Liver (tissue), 9 donors: Measurements from ENCODE around the gene KLHL40. TPM values are rescaled to one million over a fixed set of nuclear protein-coding genes. Genes with fewer than 3 reads are reported as not detected.

ENCODE experiments used
- DNase-seq: peaks from one replicate; pipeline ENCODE4 v3.0.0-alpha.2; 2017; ENCODE audit warnings: low spot score
- H3K27ac ChIP-seq, 2 donors: one replicate each; pipeline ENCODE4 v1.7.0; 2013; ENCODE audit warnings: inconsistent platforms in 2 of 2, low read length in 2 of 2, control low read depth in 1 of 2, low read depth in 1 of 2, mild to moderate bottlenecking in 1 of 2
- H3K27me3 ChIP-seq, 4 donors: one replicate each; pipeline versions ENCODE4 v1.6.1 to v1.7.0; 2013; ENCODE audit warnings: low read length in 3 of 4, inconsistent platforms in 1 of 4, mild to moderate bottlenecking in 1 of 4, moderate library complexity in 1 of 4; ENCODE audit not compliant: control insufficient read depth in 4 of 4, insufficient read depth in 4 of 4
- H3K36me3 ChIP-seq, 4 donors: one replicate each; pipeline versions ENCODE4 v1.6.1 to v1.7.0; 2013; ENCODE audit warnings: low read length in 3 of 4, mild to moderate bottlenecking in 3 of 4, low read depth in 1 of 4, moderate library complexity in 1 of 4; ENCODE audit not compliant: control insufficient read depth in 4 of 4, insufficient read depth in 3 of 4
- H3K4me1 ChIP-seq, 4 donors: one replicate each; pipeline versions ENCODE4 v1.6.1 to v1.7.0; 2013; ENCODE audit warnings: low read length in 3 of 4, mild to moderate bottlenecking in 3 of 4, moderate library complexity in 1 of 4; ENCODE audit not compliant: control insufficient read depth in 4 of 4, insufficient read depth in 4 of 4
- H3K4me3 ChIP-seq, 3 donors: one replicate each; pipeline versions ENCODE4 v1.6.1 to v1.7.0; 2013; ENCODE audit warnings: low read length in 3 of 3, control low read depth in 1 of 3, low read depth in 1 of 3, mild to moderate bottlenecking in 1 of 3
- H3K9ac ChIP-seq, 2 donors: one replicate each; pipeline ENCODE4 v1.7.0; 2013; ENCODE audit warnings: low read length in 2 of 2, mild to moderate bottlenecking in 2 of 2, moderate library complexity in 2 of 2, control low read depth in 1 of 2, low read depth in 1 of 2
- H3K9me3 ChIP-seq, 4 donors: one replicate each; pipeline versions ENCODE4 v1.6.1 to v1.7.0; 2013; ENCODE audit warnings: low read length in 3 of 4; ENCODE audit not compliant: control insufficient read depth in 4 of 4
- ATF3 ChIP-seq: IDR thresholded peaks from 2 replicates; pipeline ENCODE4 v1.6.1; 2016; ENCODE audit warnings: antibody characterized with exemption
- CTCF ChIP-seq: fragments of 150-350 bp; IDR thresholded peaks from 2 replicates; pipeline ENCODE4 v1.5.1; 2017; ENCODE audit warnings: improper control_type of control experiment, low read depth, low read length; ENCODE audit not compliant: missing input control
- EGR1 ChIP-seq, 2 donors: IDR thresholded peaks; 2 replicates each; pipeline ENCODE4 v1.6.1; 2016 to 2018; ENCODE audit warnings: antibody characterized with exemption in 2 of 2, low read depth in 2 of 2
- FOXA1 ChIP-seq: IDR thresholded peaks from 2 replicates; pipeline ENCODE4 v1.6.1; 2016; ENCODE audit warnings: antibody characterized with exemption
- FOXA2 ChIP-seq: IDR thresholded peaks from 2 replicates; pipeline ENCODE4 v1.6.1; 2016; ENCODE audit warnings: antibody characterized with exemption
- GABPA ChIP-seq, 2 donors: IDR thresholded peaks in 1 of 2; conservative IDR thresholded peaks in 1 of 2; 2 replicates each; pipeline ENCODE4 v1.6.1; 2016; ENCODE audit warnings: antibody characterized with exemption in 2 of 2, mild to moderate bottlenecking in 1 of 2, moderate library complexity in 1 of 2
- HNF4A ChIP-seq, 2 donors: conservative IDR thresholded peaks; 2 replicates each; pipeline ENCODE4 v1.6.1; 2016; ENCODE audit warnings: antibody characterized with exemption in 2 of 2, mild to moderate bottlenecking in 2 of 2
- HNF4G ChIP-seq: IDR thresholded peaks from 2 replicates; pipeline ENCODE4 v1.6.1; 2016; ENCODE audit warnings: antibody characterized with exemption
- JUND ChIP-seq, 2 donors: IDR thresholded peaks; 2 replicates each; pipeline ENCODE4 v1.6.1; 2016; ENCODE audit warnings: antibody characterized with exemption in 2 of 2
- MAX ChIP-seq: IDR thresholded peaks from 2 replicates; pipeline ENCODE4 v1.6.1; 2016; ENCODE audit warnings: antibody characterized with exemption
- NR2F2 ChIP-seq: IDR thresholded peaks from 2 replicates; pipeline ENCODE4 v1.6.1; 2016; ENCODE audit warnings: antibody characterized with exemption
- RAD21 ChIP-seq, 2 donors: IDR thresholded peaks; 2 replicates each; pipeline ENCODE4 v1.6.1; 2016; ENCODE audit warnings: antibody characterized with exemption in 2 of 2, mild to moderate bottlenecking in 2 of 2
- REST ChIP-seq: IDR thresholded peaks from 2 replicates; pipeline ENCODE4 v1.6.1; 2016; ENCODE audit warnings: antibody characterized with exemption, mild to moderate bottlenecking
- RXRA ChIP-seq, 2 donors: IDR thresholded peaks; 2 replicates each; pipeline ENCODE4 v1.6.1; 2017 to 2018; ENCODE audit warnings: antibody characterized with exemption in 2 of 2, mild to moderate bottlenecking in 1 of 2
- SP1 ChIP-seq: IDR thresholded peaks from 2 replicates; pipeline ENCODE4 v1.6.1; 2018; ENCODE audit warnings: antibody characterized with exemption, mild to moderate bottlenecking
- TAF1 ChIP-seq: conservative IDR thresholded peaks from 2 replicates; pipeline ENCODE4 v1.6.1; 2016; ENCODE audit warnings: antibody characterized with exemption, mild to moderate bottlenecking
- YY1 ChIP-seq: IDR thresholded peaks from 2 replicates; pipeline ENCODE4 v1.6.1; 2016; ENCODE audit warnings: antibody characterized with exemption, mild to moderate bottlenecking
- ZBTB33 ChIP-seq: IDR thresholded peaks from 2 replicates; pipeline ENCODE4 v1.6.1; 2016; ENCODE audit warnings: antibody characterized with exemption
- WGBS: extraction: QIAGEN DNeasy Blood & Tissue Kit; methylation state at CpG from one replicate; pipeline ENCODE4 v1.1.7; 2013; 5-methylcytosine and 5-hydroxymethylcytosine counted together
- polyA plus RNA-seq, 2 donors: library from polyadenylated mRNA; stranded (reverse) in 1 of 2; unstranded in 1 of 2; fragments of 200-250 nt in 1 of 2; fragments of >200 nt in 1 of 2; fragmentation: Nextera tagmentation in 1 of 2; extraction: Ambion mirVana in 1 of 2; gene quantifications; one replicate each; pipeline versions ENCODE4 v1.2.1 to v1.2.3, GENCODE V29; 2013 to 2015
- total RNA-seq, 2 donors: library from RNA; depleted of rRNA; stranded (reverse); fragments of >200 nt; gene quantifications; one replicate each; pipeline ENCODE4 v1.2.3, GENCODE V29; 2014
- donor health status: healthy.
- donor health status: healthy.
- donor health status: healthy.
- donor health status: healthy.
- donor health status: healthy.

KLHL40 gene
- total and polyA plus RNA-seq, 4 donors: not detected

GRCh38 chr3:42688016-42688415 is 2.7 kb downstream of the KLHL40 start:
- Histone ChIP-seq H3K9ac (no peak overlapping the region), H3K4me3 (no peak overlapping the region), H3K27ac (no peak overlapping the region), H3K4me1 (peaks cover 0 to 2% (median under 1%) of the 10 kb centered on the region in 4 donors), H3K27me3 (no peaks in the 10 kb centered on the region), H3K36me3 (no peaks in the 10 kb centered on the region), H3K9me3 (no peaks in the 10 kb centered on the region)
- DNase-seq: no peak
- 91% methylated on average over 15 of the region's 15 CpGs for WGBS
- TF ChIP-seq GABPA (IDR thresholded peaks at IDR 0.05 in 1 of 2, conservative IDR thresholded peaks at IDR 0.05 in 1 of 2) (no peak), RXRA (IDR thresholded peaks at IDR 0.05) (no peak), RAD21 (IDR thresholded peaks at IDR 0.05) (no peak), FOXA2 (no peak), EGR1 (IDR thresholded peaks at IDR 0.05; ENCODE audit: low read depth in 2 of 2) (no peak), HNF4G (no peak), TAF1 (no peak), ZBTB33 (no peak), YY1 (no peak), ATF3 (no peak), MAX (no peak), NR2F2 (no peak), FOXA1 (no peak)

- Histone ChIP-seq H3K27ac (no peak overlapping the region), H3K36me3 (no peaks in the 10 kb centered on the region), H3K9me3 (no peaks in the 10 kb centered on the region), H3K4me1 (peaks cover 0 to 2% (median under 1%) of the 10 kb centered on the region in 4 donors), H3K9ac (no peak overlapping the region), H3K27me3 (no peaks in the 10 kb centered on the region), H3K4me3 (no peak overlapping the region)
- TF ChIP-seq FOXA2: no peak
- no peak for TF ChIP-seq CTCF
- no peak for TF ChIP-seq JUND (IDR thresholded peaks at IDR 0.05)
- TF ChIP-seq NR2F2: no peak
- TF ChIP-seq EGR1 (IDR thresholded peaks at IDR 0.05; ENCODE audit: low read depth in 2 of 2): no peak
- TF ChIP-seq HNF4A (conservative IDR thresholded peaks at IDR 0.05): no peak
- no peak for TF ChIP-seq TAF1
- no peak for TF ChIP-seq ZBTB33
- TF ChIP-seq REST: no peak
- TF ChIP-seq ATF3: no peak
- TF ChIP-seq RXRA (IDR thresholded peaks at IDR 0.05): no peak
- no peak for TF ChIP-seq SP1
- TF ChIP-seq GABPA (IDR thresholded peaks at IDR 0.05 in 1 of 2, conservative IDR thresholded peaks at IDR 0.05 in 1 of 2): no peak
- TF ChIP-seq RAD21 (IDR thresholded peaks at IDR 0.05): no peak
- no peak for TF ChIP-seq YY1
- TF ChIP-seq FOXA1: no peak
- TF ChIP-seq HNF4G: no peak
- no peak for TF ChIP-seq MAX
- DNase-seq: no peak
- 88% methylated on average over 22 of the region's 22 CpGs for WGBS
Observed at GRCh38 chr3:42688487-42689420, 3.4 kb downstream of the KLHL40 start.
